ENCODE measurements around the gene OPCML. TPM values are rescaled to one million over a fixed set of nuclear protein-coding genes. Genes with fewer than 3 reads are reported as not detected.

OPCML gene
- total and polyA plus RNA-seq, 2 donors from 2014 or later, result 0.77 to 1.1 TPM

DNA sequence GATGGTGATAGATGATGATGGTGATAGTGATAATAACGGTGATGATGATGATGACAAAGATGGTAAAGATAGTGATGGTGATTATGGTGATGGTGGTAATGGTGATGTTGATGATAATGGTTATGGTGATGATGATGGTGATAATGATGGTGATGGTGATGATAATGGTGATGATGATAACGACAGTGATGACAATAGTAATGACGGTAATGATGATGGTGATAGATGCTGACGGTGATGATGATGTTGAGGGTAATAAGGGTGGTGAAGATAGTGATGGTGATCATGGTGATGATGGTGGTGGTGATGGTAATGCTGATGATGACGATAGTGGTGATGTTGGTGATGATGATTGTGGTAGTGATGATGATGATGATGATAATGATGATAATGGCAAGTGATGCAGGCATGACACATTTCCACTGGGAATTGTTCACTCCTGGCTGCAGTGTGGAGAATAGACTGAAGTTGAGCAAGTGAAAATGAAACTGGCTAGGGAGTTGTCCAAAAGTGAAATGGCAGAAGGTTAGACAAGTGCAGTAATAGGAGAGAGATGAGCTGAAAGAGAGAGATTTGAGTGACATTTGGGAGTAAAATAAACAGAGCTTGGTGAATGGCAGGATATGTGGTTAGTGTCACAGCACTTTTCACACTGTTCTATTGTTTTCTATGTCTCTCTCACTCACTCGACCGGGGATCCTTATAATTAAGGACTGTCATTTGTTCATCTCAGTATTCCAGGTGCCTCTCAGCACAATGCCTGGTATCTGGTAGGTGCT, 992.5 kb downstream of the OPCML start:
- FAIRE-seq (no peak), DNase-seq (no peak)
- H3K36me3 ChIP-seq (ENCODE audit: control insufficient read depth in 2 of 3, insufficient read depth in 3 of 3, low read length in 3 of 3), result no peaks in the 10 kb centered on the region
- no peak overlapping the region for H3K9ac ChIP-seq (ENCODE audit: low read length in 3 of 3)
- no peaks in the 10 kb centered on the region for H3K4me1 ChIP-seq (ENCODE audit: control insufficient read depth in 2 of 3, insufficient read depth in 2 of 3, low read depth in 1 of 3, low read length in 3 of 3)
- TF ChIP-seq, protein P1, sequence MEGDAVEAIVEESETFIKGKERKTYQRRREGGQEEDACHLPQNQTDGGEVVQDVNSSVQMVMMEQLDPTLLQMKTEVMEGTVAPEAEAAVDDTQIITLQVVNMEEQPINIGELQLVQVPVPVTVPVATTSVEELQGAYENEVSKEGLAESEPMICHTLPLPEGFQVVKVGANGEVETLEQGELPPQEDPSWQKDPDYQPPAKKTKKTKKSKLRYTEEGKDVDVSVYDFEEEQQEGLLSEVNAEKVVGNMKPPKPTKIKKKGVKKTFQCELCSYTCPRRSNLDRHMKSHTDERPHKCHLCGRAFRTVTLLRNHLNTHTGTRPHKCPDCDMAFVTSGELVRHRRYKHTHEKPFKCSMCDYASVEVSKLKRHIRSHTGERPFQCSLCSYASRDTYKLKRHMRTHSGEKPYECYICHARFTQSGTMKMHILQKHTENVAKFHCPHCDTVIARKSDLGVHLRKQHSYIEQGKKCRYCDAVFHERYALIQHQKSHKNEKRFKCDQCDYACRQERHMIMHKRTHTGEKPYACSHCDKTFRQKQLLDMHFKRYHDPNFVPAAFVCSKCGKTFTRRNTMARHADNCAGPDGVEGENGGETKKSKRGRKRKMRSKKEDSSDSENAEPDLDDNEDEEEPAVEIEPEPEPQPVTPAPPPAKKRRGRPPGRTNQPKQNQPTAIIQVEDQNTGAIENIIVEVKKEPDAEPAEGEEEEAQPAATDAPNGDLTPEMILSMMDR (IDR thresholded peaks at IDR 0.05; ENCODE audit: borderline replicate concordance, extremely low read depth, insufficient read depth), result no peak
- no peak overlapping the region for H3K4me3 ChIP-seq (ENCODE audit: low read length in 3 of 3)
- H3K9me3 ChIP-seq (ENCODE audit: control insufficient read depth in 2 of 3, insufficient read depth in 1 of 3, low read length in 3 of 3), result no peaks in the 10 kb centered on the region
- no peaks in the 10 kb centered on the region for H3K27me3 ChIP-seq (ENCODE audit: control insufficient read depth, insufficient read depth, low read length)
- H3K27ac ChIP-seq (ENCODE audit: low read depth in 2 of 2, low read length in 2 of 2), result no peak overlapping the region
- intact Hi-C loops (cut with DNase I), result no loop called here

GRCh38 chr11:132538642-132539041, 993.7 kb downstream of the OPCML start:
- no peak overlapping the region for H3K9ac ChIP-seq (ENCODE audit: low read length in 3 of 3)
- no peaks in the 10 kb centered on the region for H3K9me3 ChIP-seq (ENCODE audit: control insufficient read depth in 2 of 3, insufficient read depth in 1 of 3, low read length in 3 of 3)
- no peak overlapping the region for H3K27ac ChIP-seq (ENCODE audit: low read depth in 2 of 2, low read length in 2 of 2)
- no peaks in the 10 kb centered on the region for H3K36me3 ChIP-seq (ENCODE audit: control insufficient read depth in 2 of 3, insufficient read depth in 3 of 3, low read length in 3 of 3)
- FAIRE-seq (no peak), DNase-seq (no peak)
- H3K4me3 ChIP-seq (ENCODE audit: low read length in 3 of 3), result no peak overlapping the region
- TF ChIP-seq, protein P1 (IDR thresholded peaks at IDR 0.05; ENCODE audit: borderline replicate concordance, extremely low read depth, insufficient read depth), result no peak
- intact Hi-C loops (cut with DNase I), result no loop called here
- no peaks in the 10 kb centered on the region for H3K4me1 ChIP-seq (ENCODE audit: control insufficient read depth in 2 of 3, insufficient read depth in 2 of 3, low read depth in 1 of 3, low read length in 3 of 3)
- no peaks in the 10 kb centered on the region for H3K27me3 ChIP-seq (ENCODE audit: control insufficient read depth, insufficient read depth, low read length)

GRCh38 chr11:132535830-132536229, 996.5 kb downstream of the OPCML start:
- Histone ChIP-seq H3K36me3 (ENCODE audit: control insufficient read depth in 2 of 3, insufficient read depth in 3 of 3, low read length in 3 of 3) (no peaks in the 10 kb centered on the region), H3K4me1 (ENCODE audit: control insufficient read depth in 2 of 3, insufficient read depth in 2 of 3, low read depth in 1 of 3, low read length in 3 of 3) (no peaks in the 10 kb centered on the region), H3K27ac (ENCODE audit: low read depth in 2 of 2, low read length in 2 of 2) (no peak overlapping the region), H3K4me3 (ENCODE audit: low read length in 3 of 3) (no peak overlapping the region), H3K9ac (ENCODE audit: low read length in 3 of 3) (no peak overlapping the region), H3K27me3 (ENCODE audit: control insufficient read depth, insufficient read depth, low read length) (no peaks in the 10 kb centered on the region), H3K9me3 (ENCODE audit: control insufficient read depth in 2 of 3, insufficient read depth in 1 of 3, low read length in 3 of 3) (no peaks in the 10 kb centered on the region)
- TF ChIP-seq, protein P1 (IDR thresholded peaks at IDR 0.05; ENCODE audit: borderline replicate concordance, extremely low read depth, insufficient read depth), result no peak
- no peak for DNase-seq
- no peak for FAIRE-seq
- intact Hi-C loops (cut with DNase I), result no loop called here

All from kidney (tissue), 14 donors.